Breast epithelium (tissue), 4 donors: ENCODE data around the gene ARID3C. TPM values are rescaled to one million over a fixed set of nuclear protein-coding genes. Genes with fewer than 3 reads are reported as not detected.

ENCODE experiments used
- DNase-seq, 2 donors: peaks; one replicate each; pipeline ENCODE4 v3.0.0-alpha.2; 2019; ENCODE audit warnings: low spot score in 2 of 2
- H3K27ac ChIP-seq, 2 donors: fragments of 200-600 bp; sonication (generic) in 1 of 2; one replicate each; pipeline ENCODE4 v1.5.1; 2016 to 2019; ENCODE audit warnings: mild to moderate bottlenecking in 1 of 2
- H3K27me3 ChIP-seq, 2 donors: fragments of 200-600 bp; sonication (generic) in 1 of 2; one replicate each; pipeline versions ENCODE4 v1.5.1 to v1.6.0; 2017 to 2019; ENCODE audit warnings: control low read depth in 1 of 2, mild to moderate bottlenecking in 1 of 2
- H3K36me3 ChIP-seq: fragments of 200-600 bp; one replicate; pipeline ENCODE4 v1.5.1; 2019
- H3K4me1 ChIP-seq, 2 donors: fragments of 200-600 bp; sonication (generic); one replicate each; pipeline ENCODE4 v1.5.1; 2016 to 2019; ENCODE audit warnings: control low read depth in 1 of 2
- H3K4me3 ChIP-seq, 3 donors: fragments of 200-600 bp; sonication (generic); 1 replicate in 2 of 3; 2 replicates in 1 of 3; pipeline ENCODE4 v1.5.1; 2016 to 2019; ENCODE audit warnings: mild to moderate bottlenecking in 3 of 3, moderate library complexity in 2 of 3
- H3K9me3 ChIP-seq, 2 donors: fragments of 200-600 bp; sonication (generic) in 1 of 2; one replicate each; pipeline ENCODE4 v1.5.1; 2016 to 2019; ENCODE audit warnings: control low read depth in 1 of 2
- POLR2A ChIP-seq: fragments of 450-650 bp; IDR thresholded peaks from one replicate; pipeline ENCODE4 v1.6.1; 2016; ENCODE audit warnings: antibody characterized with exemption, mild to moderate bottlenecking, moderate library complexity
- POLR2AphosphoS5 ChIP-seq, 3 donors: sonication (generic); formaldehyde crosslinking; IDR thresholded peaks; one replicate each; pipeline ENCODE4 v1.6.1; 2017; ENCODE audit warnings: antibody characterized with exemption in 3 of 3
- intact Hi-C: fragments of 100-400 bp; cut with DNase I; formaldehyde crosslinking; loops from one replicate; pipeline ENCODE4 v1.15.1; 2023; ENCODE audit warnings: low total_unique reads
- total RNA-seq, 3 donors: library from RNA; depleted of rRNA; stranded (reverse); fragments of >200 nt; gene quantifications; one replicate each; pipeline ENCODE4 v1.1.0, GENCODE V29; 2016
- TF ChIP-seq, protein P1 (sequence below), 3 donors: fragments of 450-650 bp; IDR thresholded peaks; one replicate each; pipeline ENCODE4 v1.5.1; 2016 to 2017; ENCODE audit warnings: antibody characterized with exemption in 3 of 3, mild to moderate bottlenecking in 3 of 3, moderate library complexity in 3 of 3

The ARID3C gene
- total RNA-seq, 3 donors from 2014 or later = 0.29 TPM; not detected in 2

GRCh38 chr9:34669809-34670562, 41.1 kb upstream of the ARID3C start:
- H3K4me3 ChIP-seq = no peak overlapping the region
- H3K27ac ChIP-seq = no peak overlapping the region
- intact Hi-C loops = no loop called here
- peaks cover 0 to 2% of the 10 kb centered on the region in 2 donors for H3K9me3 ChIP-seq
- H3K27me3 ChIP-seq = no peaks in the 10 kb centered on the region
- no peak for DNase-seq
- no peaks in the 10 kb centered on the region for H3K36me3 ChIP-seq
- H3K4me1 ChIP-seq = no peaks in the 10 kb centered on the region
- TF ChIP-seq, protein P1, sequence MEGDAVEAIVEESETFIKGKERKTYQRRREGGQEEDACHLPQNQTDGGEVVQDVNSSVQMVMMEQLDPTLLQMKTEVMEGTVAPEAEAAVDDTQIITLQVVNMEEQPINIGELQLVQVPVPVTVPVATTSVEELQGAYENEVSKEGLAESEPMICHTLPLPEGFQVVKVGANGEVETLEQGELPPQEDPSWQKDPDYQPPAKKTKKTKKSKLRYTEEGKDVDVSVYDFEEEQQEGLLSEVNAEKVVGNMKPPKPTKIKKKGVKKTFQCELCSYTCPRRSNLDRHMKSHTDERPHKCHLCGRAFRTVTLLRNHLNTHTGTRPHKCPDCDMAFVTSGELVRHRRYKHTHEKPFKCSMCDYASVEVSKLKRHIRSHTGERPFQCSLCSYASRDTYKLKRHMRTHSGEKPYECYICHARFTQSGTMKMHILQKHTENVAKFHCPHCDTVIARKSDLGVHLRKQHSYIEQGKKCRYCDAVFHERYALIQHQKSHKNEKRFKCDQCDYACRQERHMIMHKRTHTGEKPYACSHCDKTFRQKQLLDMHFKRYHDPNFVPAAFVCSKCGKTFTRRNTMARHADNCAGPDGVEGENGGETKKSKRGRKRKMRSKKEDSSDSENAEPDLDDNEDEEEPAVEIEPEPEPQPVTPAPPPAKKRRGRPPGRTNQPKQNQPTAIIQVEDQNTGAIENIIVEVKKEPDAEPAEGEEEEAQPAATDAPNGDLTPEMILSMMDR (IDR thresholded peaks at IDR 0.05) = no peak
- TF ChIP-seq POLR2A = no peak
- no peak for TF ChIP-seq POLR2AphosphoS5 (IDR thresholded peaks at IDR 0.05)

DNA sequence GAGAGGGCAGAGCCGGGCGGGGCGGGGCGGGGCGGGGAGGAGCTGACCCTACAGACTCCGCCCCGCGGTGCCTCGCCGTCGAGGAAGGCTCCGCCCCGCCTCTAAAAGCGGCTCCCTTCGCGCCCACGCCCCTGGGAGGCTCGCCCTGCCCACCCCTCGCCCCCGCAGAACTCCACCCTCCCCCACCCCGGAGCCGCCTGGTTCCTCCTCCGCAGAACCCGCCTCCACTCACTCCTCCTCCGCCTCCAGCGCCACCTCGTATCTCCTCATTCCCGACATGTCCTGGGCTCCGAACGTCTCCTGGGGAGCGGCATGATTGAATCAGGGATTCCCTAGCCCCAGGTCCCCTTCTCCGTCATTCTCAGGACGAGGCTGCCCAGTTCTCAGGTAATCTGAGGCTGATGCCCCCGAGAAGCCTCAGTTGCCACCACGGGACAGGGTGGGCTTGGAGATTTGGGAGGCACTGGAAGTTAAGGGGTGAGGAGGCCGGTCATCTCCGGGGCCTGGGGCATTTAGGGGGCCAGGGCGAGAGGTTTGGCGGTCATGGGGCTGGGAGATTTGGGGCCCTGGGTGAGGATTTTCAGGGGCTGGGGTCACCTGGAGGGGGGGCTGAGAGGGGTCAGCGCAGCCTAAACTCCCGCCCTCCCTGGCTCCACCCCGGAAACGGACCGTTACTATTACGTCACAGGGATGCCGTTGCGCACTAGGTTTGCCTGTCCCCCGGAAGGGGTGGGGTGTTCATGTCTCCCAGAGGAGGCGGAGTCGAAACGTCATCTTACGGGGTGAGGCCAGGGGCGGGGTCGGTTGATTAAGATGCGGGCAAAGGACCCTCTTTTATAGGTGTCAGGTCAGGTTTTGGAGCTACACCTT, 36.8 kb upstream of the ARID3C start:
- Histone ChIP-seq H3K36me3 (no peaks in the 10 kb centered on the region), H3K4me3 (peak overlapping the region; percentile 67 to 84 (median 74)), H3K27ac (peak overlapping the region; percentile 97 to 98), H3K4me1 (no peaks in the 10 kb centered on the region), H3K27me3 (no peaks in the 10 kb centered on the region), H3K9me3 (peaks cover 0 to 2% of the 10 kb centered on the region in 2 donors)
- TF ChIP-seq POLR2AphosphoS5 (IDR thresholded peaks at IDR 0.05) (peak; percentile 83 to 94 (median 88)), POLR2A (peak; percentile 74)
- TF ChIP-seq, protein P1 (IDR thresholded peaks at IDR 0.05) = peak in 1 of 3 donors; percentile 8
- peak; percentile 93 to 96 for DNase-seq
- intact Hi-C loops = no loop called here

DNA sequence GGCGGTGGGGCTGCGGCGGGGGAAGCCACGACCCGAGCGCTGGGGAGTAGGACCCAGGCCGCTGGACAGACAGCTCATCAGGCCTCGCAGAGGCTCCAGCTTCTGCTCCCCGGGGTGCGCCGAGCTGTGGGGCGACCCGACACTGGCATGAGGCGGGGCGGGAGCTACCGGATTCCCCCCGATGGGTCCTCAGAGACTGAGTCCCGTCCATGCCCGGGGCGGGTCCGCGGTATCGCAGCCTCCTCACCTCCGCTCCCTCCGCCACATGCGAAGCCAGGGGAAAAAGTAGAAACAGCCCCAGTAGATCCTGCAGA, 36.2 kb upstream of the ARID3C start:
- peak in 1 of 2 donors; percentile 58 for DNase-seq
- Histone ChIP-seq H3K4me3 (peak overlapping the region; percentile 67 to 84 (median 74)), H3K27me3 (no peaks in the 10 kb centered on the region), H3K27ac (peak overlapping the region; percentile 97 to 98), H3K4me1 (no peaks in the 10 kb centered on the region), H3K36me3 (no peaks in the 10 kb centered on the region), H3K9me3 (peaks cover 0 to 2% of the 10 kb centered on the region in 2 donors)
- TF ChIP-seq POLR2A = no peak
- TF ChIP-seq, protein P1 (IDR thresholded peaks at IDR 0.05) = no peak
- no peak for TF ChIP-seq POLR2AphosphoS5 (IDR thresholded peaks at IDR 0.05)
- intact Hi-C loops = no loop called here

- no peaks in the 10 kb centered on the region for H3K4me1 ChIP-seq
- no peaks in the 10 kb centered on the region for H3K36me3 ChIP-seq
- TF ChIP-seq, protein P1 (IDR thresholded peaks at IDR 0.05) = peak; percentile 50 to 72 (median 60)
- TF ChIP-seq POLR2A = no peak
- TF ChIP-seq POLR2AphosphoS5 (IDR thresholded peaks at IDR 0.05) = no peak
- peak; percentile 71 to 75 for DNase-seq
- no peaks in the 10 kb centered on the region for H3K9me3 ChIP-seq
- intact Hi-C loops = no loop called here
- peak overlapping the region; percentile 97 to 98 for H3K27ac ChIP-seq
- no peaks in the 10 kb centered on the region for H3K27me3 ChIP-seq
- peak overlapping the region; percentile 67 to 84 (median 74) for H3K4me3 ChIP-seq
Observed at GRCh38 chr9:34664281-34665066, 35.6 kb upstream of the ARID3C start.
